Stimulated activated CD4-positive, alpha-beta T cell treated with anti-CD3 and anti-CD28 coated beads, TNF-alpha, amount 100 ng/mL, for 4 hours (primary cell): ENCODE measurements around the gene THBS1.

Experiments used
- DNase-seq, 3 experiments: peaks; one replicate each; pipeline ENCODE4 v3.0.0-alpha.2; 2020; ENCODE audit warnings: low read depth in 3 of 3

THBS1 gene

GRCh38 chr15:39580485-39581241, at the start of gene THBS1:
Gene THBS1 (plus strand): TSS chr15:39581079. CDS start chr15:39581858, 779 bp downstream.
- peak in 2 of 3 experiments; percentile 7 to 36 for DNase-seq

- no peak for DNase-seq
These were observed 45.9 kb upstream of the THBS1 start for GRCh38 chr15:39534996-39535395.

- no peak for DNase-seq
These were observed 45.4 kb upstream of the THBS1 start for GRCh38 chr15:39535466-39535865.

GRCh38 chr15:39538936-39539335, 41.9 kb upstream of the THBS1 start:
- DNase-seq: no peak

- no peak for DNase-seq
These were observed 41.4 kb upstream of the THBS1 start for GRCh38 chr15:39539466-39539865.

GRCh38 chr15:39539973-39540558, 40.8 kb upstream of the THBS1 start:
- DNase-seq: no peak

GRCh38 chr15:39542385-39543065, 38.4 kb upstream of the THBS1 start:
- DNase-seq: no peak

GRCh38 chr15:39543651-39544050, 37.2 kb upstream of the THBS1 start:
- DNase-seq: no peak

- no peak for DNase-seq
These were observed 34.0 kb upstream of the THBS1 start for GRCh38 chr15:39546842-39547241.

GRCh38 chr15:39548561-39548960, 32.3 kb upstream of the THBS1 start:
- no peak for DNase-seq

GRCh38 chr15:39549912-39550311, 31.0 kb upstream of the THBS1 start:
- no peak for DNase-seq

GRCh38 chr15:39551476-39551875, 29.4 kb upstream of the THBS1 start:
- DNase-seq: no peak

GRCh38 chr15:39552556-39552955, 28.3 kb upstream of the THBS1 start:
- DNase-seq: no peak

- no peak for DNase-seq
These were observed 26.8 kb upstream of the THBS1 start for GRCh38 chr15:39553947-39554693.

GRCh38 chr15:39554746-39555387, 26.0 kb upstream of the THBS1 start:
- no peak for DNase-seq

- DNase-seq: no peak
These were observed 25.0 kb upstream of the THBS1 start for GRCh38 chr15:39555885-39556284.

- DNase-seq: no peak
These were observed 24.4 kb upstream of the THBS1 start for GRCh38 chr15:39556461-39556860.

GRCh38 chr15:39558421-39558820, 22.5 kb upstream of the THBS1 start:
- DNase-seq: no peak

- DNase-seq: no peak
These were observed 15.8 kb upstream of the THBS1 start for GRCh38 chr15:39564972-39565665.

- no peak for DNase-seq
These were observed 15.0 kb upstream of the THBS1 start for GRCh38 chr15:39565851-39566250.

GRCh38 chr15:39573287-39573686, 7.6 kb upstream of the THBS1 start:
- no peak for DNase-seq
